GM21423 (cell line): ENCODE results near the gene SLC22A6.

Experiments
- ATAC-seq: cut with Tn5 transposase; IDR thresholded peaks from one replicate; pipeline ENCODE4 v1.9.1; 2021; ENCODE audit warnings: mild to moderate bottlenecking, moderate library complexity; ENCODE audit not compliant: unreplicated experiment

Gene SLC22A6

DNA sequence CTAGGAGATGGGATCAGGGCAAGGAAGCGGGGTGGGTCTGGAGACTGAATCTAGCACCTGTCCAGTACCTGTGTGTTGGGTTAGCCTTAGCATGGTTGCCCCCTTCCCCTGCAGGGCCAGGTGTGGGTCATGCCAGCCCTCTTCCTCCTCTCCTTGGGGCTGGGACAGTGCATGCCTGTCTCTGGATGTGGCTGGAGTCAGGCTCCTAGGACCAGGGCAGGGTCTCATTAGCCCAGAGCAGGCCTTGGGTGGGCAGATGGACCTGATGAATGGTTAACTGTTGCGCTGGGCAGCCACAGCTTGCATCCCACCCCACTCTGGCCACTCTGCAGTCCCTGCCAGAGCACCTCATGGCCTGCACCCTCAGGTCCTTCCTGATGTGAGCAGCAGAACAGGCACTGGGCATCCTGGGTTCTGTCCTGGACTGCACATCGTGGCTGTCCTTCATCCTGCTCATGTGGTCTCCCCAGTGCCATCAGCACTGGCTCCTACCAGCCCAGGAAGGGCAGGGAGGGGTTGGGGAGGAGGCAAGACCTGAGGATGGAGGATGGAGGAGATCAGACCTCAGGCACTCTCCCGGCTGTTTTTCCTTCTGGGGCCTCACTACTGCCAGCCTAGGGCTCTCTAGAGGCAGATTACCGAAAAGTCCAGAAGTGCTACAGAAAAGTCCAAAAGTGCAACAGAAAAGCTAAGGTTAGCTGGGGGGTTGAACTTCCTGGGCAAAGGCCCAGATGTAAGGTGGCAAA, 50.8 kb downstream of the SLC22A6 start:
- no peak for ATAC-seq

DNA sequence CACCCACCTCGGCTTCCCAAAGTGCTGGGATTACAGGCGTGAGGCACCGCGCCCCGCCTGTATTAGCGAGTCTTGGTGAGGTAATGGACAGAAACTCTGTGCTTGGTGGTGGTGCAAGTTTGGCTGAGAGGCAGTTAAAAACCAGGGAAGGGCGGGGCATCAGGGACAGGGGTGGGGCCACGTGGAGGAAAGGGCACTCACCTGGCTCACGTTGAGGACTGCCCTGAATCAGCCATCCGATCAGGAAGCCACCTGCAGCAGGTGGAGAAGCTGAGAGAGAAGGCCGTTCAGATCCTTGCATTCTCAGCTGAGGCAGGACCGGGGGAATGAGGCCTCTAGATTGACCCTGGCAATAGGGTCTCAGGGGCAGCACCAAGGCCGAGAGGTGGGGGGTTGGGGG, 51.5 kb downstream of the SLC22A6 start:
- ATAC-seq, result no peak

DNA sequence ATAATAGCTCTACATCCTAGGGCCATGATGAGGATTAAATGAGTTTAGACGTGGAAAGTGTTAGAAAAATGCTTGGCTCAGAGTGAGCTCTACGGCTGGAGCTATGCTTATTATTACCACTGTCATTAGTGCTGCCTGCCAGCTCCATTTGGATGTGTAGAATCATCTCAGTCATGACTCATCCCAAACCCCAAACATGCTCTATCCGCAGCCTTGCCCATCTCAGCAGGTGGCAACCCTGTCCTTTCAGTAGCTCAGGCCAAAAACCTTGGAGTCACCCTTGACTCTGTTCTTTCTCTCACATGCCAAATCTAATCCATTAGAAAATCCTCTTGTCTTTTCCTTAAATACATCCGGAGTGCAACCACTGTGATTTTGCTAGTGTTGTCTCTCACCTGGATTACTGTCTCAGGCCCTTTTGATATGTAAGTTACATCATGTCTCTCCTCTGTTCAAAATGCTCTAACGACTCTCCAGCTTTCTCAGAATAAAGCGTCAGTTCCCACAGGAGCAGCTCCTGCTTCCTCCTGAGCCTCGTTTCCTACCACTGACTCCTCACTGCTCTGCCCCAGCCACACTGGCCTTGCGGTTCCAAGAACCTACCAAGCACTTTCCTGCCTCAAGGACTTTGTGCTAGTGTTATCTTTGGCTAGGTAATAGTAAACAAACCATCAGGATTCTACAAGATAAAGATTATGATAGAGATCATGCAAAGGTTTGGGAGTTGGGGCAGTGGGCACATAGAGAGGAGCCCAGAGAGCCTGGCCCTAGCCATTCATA, 53.1 kb downstream of the SLC22A6 start:
- ATAC-seq, result no peak

DNA sequence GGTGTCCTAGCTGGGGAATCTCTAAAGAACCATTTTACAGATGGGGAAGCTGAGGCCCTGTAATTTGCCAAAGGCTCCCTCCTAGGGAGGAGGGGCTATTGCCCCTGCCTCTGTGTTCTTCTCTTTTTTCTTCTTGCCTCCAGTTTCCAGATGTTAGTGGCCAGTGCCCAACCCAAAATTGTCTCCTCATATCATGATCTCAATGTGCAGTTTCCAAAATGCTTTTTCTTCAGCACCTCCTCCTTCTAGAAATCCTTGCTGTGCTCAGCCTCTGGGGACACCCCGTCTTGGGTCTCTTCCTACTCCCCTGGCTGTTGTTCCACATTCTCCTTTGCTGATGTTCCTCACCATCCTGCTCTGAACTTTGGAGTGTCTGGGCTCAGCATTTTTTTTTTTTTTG, 54.1 kb downstream of the SLC22A6 start:
- no peak for ATAC-seq

DNA sequence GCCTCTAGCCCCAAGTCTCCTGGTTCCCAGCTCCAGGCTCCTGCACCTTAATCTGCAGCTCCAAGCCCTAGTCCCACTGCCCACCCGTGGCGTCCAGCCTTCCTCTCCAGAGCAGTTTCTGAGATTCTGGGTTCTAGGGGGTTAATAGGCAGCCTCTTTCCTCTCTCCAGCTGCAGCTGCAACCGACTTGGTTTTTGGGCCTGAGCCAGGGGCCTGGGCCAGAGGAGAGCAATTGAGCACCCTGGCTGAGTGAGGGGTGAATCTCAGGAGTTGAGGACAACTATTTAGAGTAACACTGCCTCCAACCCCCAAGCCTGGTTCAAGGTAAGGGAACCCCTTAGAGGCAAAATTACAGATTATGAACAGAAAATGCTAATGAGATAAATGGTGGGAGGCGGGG, 54.6 kb downstream of the SLC22A6 start:
- no peak for ATAC-seq

DNA sequence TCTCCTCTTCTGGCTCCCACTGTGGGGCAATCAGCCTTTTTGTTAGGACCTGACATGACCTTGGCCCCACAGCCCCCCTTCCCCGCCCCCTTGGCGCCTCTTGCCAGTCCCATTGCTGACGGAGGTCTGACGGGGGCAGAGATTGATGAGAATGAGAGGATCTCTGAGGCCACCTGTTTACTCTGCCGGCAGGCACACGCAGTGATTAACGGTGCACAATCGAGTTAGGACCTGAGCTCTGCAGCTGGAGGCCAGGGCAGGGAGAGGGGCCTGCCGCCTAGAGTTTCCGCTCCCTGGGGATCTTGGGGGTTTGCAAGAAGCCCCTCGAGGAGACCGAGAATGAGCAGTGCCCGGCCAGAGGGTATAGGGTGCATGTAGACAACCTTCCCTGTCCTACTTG, 56.8 kb downstream of the SLC22A6 start:
- ATAC-seq, result no peak

DNA sequence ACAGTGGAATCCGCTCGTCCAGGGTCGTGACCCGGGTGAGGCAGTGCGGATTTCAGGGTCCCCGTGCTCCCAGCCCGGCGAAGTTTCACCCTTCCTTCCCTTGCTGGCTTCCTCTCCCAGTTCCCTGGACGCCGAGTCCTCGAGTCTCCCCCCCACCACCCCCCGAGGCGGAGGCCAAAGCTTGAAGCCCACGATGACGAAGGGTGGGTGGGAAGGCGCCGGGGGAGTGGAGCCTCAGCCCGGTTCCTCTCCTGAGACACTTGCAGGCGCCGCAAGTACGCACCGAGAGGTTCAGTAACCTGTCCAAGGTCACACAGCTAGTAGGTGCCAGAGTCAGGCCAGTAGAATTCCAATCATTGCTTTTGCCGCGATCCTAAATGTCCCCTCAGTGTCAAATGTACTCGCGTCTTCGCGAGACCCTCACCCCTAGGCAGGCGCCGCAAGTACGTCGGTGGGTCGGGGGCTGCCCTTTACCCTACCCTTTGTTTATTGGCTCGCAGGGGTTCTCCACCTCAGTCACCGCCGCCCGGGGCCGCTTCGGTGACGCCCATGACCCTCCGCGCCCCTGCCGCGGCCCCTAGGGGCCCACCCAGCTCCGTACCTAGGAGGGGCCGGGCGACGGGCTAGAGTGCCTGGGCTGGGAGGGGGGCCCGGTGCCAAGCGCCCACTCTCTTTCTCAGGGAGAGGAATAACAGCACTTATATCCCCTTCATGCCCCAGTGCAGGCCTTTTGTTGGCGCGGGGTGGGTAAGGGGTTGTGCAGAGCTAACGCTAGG, 57.9 kb downstream of the SLC22A6 start:
- ATAC-seq, result no peak
